GM10266 (cell line): Measurements from ENCODE around the gene DHRS7B.

Experiments used
- DNase-seq: peaks from one replicate; pipeline ENCODE4 v3.0.0; 2012; ENCODE audit errors: extremely low spot score
- TF ChIP-seq, protein P1 (sequence below): IDR thresholded peaks from 2 replicates; pipeline ENCODE4 v1.5.1; 2012; ENCODE audit warnings: mild to moderate bottlenecking, low read depth; ENCODE audit not compliant: control insufficient read depth, insufficient read depth; ENCODE audit errors: missing control alignments

Gene DHRS7B

DNA sequence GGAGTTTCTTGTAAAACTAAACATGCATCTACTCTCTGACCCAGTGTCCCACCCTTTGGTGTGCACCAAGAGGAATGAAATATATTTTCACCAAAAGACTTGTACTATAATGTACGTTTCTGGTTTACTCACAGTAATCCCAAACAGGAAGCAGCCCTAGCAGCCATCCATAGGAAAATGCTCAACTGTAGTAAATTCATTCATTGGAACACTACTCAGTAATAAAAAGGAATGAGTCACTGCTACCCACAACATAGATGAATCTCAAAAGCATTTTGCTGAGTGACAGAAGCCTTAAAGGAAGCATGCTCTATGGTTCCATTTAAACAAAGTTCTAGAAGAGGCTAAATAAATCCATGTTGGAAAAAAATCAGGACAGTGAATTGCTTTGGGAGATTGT, 37.6 kb upstream of the DHRS7B start:
- TF ChIP-seq, protein P1, sequence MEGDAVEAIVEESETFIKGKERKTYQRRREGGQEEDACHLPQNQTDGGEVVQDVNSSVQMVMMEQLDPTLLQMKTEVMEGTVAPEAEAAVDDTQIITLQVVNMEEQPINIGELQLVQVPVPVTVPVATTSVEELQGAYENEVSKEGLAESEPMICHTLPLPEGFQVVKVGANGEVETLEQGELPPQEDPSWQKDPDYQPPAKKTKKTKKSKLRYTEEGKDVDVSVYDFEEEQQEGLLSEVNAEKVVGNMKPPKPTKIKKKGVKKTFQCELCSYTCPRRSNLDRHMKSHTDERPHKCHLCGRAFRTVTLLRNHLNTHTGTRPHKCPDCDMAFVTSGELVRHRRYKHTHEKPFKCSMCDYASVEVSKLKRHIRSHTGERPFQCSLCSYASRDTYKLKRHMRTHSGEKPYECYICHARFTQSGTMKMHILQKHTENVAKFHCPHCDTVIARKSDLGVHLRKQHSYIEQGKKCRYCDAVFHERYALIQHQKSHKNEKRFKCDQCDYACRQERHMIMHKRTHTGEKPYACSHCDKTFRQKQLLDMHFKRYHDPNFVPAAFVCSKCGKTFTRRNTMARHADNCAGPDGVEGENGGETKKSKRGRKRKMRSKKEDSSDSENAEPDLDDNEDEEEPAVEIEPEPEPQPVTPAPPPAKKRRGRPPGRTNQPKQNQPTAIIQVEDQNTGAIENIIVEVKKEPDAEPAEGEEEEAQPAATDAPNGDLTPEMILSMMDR, result no peak
- DNase-seq, result no peak

DNA sequence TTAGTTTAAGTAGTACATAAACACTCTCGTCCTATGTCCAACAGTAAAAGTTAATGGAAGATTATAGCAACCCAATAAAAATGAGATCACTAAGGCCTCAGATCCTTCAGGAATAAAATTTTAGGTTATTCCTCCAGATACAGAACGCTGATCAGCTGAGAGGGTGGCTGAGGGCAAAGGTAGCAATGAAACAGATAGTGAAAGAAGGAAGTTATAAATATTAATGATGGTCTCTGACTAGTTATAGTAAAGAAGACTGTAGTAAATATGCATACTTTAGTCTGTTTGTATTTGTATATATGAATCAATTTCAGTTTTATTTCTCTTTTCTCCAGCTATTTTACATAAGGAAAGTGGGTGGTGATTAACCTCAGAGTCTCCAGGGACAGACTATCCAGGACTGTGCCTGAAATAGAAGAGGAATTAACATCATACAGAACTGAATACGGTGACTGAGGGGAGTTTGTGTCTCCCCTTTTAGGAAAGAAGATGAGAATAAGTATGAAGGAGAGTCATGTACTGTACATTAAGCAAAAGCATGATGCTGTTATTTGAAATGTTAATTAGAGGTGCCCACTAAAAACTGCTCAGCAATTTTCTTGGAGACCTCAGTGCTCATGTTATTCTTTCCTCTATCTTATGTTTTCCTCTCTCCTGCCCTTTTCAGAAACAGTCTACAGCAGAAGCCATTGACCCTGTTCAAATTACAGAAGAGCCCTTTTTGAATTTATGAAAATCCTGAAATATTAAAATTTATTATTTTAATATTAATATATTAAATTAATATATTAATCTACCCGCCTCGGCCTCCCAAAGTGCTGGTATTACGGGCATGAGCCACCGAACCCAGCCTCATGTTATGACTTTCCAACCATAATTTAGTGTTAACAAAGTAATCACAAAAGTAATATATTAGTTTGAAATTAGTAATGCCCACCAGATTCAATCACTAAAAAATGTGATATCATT, 36.5 kb upstream of the DHRS7B start:
- TF ChIP-seq, protein P1, result no peak
- DNase-seq, result peak; percentile 38

DNA sequence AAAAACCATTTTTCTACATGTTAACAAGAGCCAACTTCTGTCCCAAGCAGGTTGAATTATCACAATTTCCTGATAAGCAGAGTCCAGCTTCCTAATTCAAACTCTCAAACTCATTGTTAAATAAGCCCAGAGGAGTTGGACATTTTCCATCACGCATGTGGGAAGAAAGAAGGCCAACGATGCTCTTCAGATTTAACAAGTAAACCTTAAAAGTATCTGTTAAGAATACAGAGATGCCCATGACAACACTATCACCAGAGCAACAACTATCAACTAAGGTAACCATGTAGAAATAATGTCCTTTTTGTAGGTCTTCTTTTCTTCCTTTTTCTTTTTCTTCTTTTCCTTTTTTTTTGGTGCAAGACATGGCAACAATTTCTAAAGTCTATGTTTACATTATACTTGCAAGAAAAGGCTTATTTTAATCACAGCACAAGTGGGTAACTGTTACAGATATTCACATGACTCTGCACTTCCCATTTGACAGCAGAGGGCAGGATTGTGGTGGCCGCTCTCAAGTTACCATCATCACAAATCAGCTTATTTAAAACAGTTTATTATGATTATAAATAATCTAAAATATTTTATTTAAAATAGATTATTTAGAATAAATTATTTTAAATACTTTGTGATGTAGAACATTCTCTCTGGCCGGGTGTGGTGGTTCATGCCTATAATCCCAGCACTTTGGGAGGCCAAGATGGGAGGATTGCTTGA, 35.7 kb upstream of the DHRS7B start:
- TF ChIP-seq, protein P1, result no peak
- DNase-seq, result no peak

DNA sequence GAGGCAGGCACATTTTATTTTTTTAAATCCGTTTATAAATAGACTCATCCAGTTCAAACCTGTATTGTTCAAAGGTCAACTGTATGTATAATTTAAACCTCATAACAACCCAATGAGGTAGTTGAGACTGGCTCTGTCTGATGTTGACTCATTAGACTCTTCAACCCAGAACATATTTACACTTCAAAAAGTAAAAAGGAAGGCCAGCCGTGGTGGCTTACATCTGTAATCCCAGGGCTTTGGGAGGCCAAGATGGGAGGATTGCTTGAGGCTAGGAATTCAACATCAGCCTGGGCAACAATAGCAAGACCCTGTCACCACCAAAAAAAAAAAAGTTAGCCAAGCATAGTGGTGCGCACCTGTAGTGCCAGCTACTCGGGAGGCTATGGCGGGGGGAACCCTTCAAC, 32.5 kb upstream of the DHRS7B start:
- TF ChIP-seq, protein P1, result no peak
- DNase-seq, result no peak

DNA sequence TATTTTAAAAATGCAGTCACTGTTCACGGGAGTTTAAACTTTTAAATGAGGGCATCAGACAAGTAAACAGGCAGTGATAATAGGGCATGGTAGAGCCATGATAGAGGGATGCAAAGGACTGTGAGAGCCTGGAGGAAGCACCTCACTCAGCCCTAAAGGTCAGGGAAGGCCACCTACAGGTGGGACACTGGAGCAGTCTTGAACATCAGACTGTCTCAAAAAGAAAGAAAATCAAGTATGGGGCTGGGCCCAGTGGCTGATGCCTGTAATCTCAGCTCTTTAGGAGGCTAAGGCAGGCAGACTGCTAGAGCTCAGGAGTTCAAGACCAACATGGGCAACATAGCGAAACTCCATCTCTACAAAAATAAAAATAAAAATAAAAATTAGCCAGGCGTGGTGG, 31.0 kb upstream of the DHRS7B start:
- TF ChIP-seq, protein P1, result peak; percentile 15
- no peak for DNase-seq

DNA sequence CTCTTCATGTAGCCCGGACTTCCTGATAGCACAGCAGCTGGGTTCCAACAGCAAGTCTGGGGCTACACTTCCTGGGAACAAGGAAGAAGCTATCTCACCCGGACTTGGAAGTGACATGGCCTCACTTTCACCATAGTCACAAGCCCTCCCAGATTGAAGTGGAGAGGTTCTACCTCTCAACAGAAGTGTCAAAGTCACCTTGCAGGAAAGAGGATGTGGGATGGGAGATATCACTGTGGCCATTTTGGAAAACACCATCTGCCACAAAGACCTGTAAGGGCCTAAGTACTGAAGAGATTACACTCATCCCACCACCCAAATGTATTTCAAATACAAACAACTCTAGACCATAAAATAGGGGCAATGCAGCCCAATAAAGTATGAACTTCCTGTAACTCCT, 29.9 kb upstream of the DHRS7B start:
- TF ChIP-seq, protein P1, result no peak
- DNase-seq, result no peak
